Spleen (tissue), 7 donors: ENCODE results near the gene C1orf141.

ENCODE experiments used
- CTCF ChIP-seq, 11 experiments: fragments of 200-600 bp in 7 of 11; fragments of 450-650 bp in 4 of 11; sonication (generic) in 4 of 11; IDR thresholded peaks in 8 of 11; conservative IDR thresholded peaks in 3 of 11; 1 replicate in 7 of 11; 2 replicates in 4 of 11; pipeline versions ENCODE4 v1.4.0 to v1.8.0; 2016 to 2021; ENCODE audit warnings: antibody characterized with exemption in 11 of 11, inconsistent platforms in 4 of 11, mild to moderate bottlenecking in 1 of 11
- POLR2A ChIP-seq, 3 donors: fragments of 450-650 bp; IDR thresholded peaks; one replicate each; pipeline ENCODE4 v1.5.1; 2017; ENCODE audit warnings: antibody characterized with exemption in 3 of 3, mild to moderate bottlenecking in 1 of 3
- POLR2AphosphoS5 ChIP-seq, 3 donors: sonication (generic); formaldehyde crosslinking; IDR thresholded peaks; one replicate each; pipeline ENCODE4 v1.5.1; 2017; ENCODE audit warnings: antibody characterized with exemption in 3 of 3
- donor health status: DM: no; HTN: no; CAD: no; lungs with moderate emphysema.
- donor health status: DM: no; HTN: no; CAD: no.
- donor health status: DM: no; HTN: no; CAD: no.

DNA sequence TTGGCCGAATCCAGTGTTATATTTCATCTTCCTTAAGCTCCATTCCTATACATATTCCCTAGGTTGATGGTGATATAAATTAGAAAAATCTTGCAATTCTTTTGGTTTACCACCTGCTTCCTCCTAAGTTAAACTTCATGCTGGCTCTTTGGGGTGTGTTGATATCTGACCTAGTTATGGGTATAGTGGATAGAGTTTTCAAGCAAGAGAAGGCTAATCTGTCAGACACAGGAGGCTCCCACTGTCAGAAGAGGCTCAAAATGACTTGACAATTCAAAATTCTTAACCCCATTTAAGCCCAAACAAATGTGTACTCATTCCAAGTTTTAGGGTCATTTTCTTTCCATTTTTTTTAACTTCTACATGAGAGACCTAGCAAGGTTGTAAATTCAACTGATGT lies 72.4 kb downstream of the C1orf141 start:
- TF ChIP-seq CTCF (IDR thresholded peaks at IDR 0.05 in 8 of 11, conservative IDR thresholded peaks at IDR 0.05 in 3 of 11): no peak
- no peak for TF ChIP-seq POLR2AphosphoS5 (IDR thresholded peaks at IDR 0.05)
- TF ChIP-seq POLR2A (IDR thresholded peaks at IDR 0.05): no peak
